Peyer's patch (tissue), 4 donors: ENCODE results near the gene CHMP6.

Source experiments
- CTCF ChIP-seq, 6 experiments: fragments of 450-650 bp in 4 of 6; fragments of 200-600 bp in 2 of 6; sonication (generic) in 1 of 6; IDR thresholded peaks; one replicate each; pipeline ENCODE4 v1.5.1; 2017 to 2019; ENCODE audit warnings: antibody characterized with exemption in 6 of 6, mild to moderate bottlenecking in 3 of 6, moderate library complexity in 1 of 6
- POLR2A ChIP-seq, 2 donors: fragments of 450-650 bp; IDR thresholded peaks; one replicate each; pipeline ENCODE4 v1.5.1; 2017; ENCODE audit warnings: antibody characterized with exemption in 2 of 2, mild to moderate bottlenecking in 2 of 2, moderate library complexity in 2 of 2

- no peak for TF ChIP-seq CTCF (IDR thresholded peaks at IDR 0.05)
- TF ChIP-seq POLR2A (IDR thresholded peaks at IDR 0.05): no peak
Observed at GRCh38 chr17:80995131-80995530, 3.5 kb downstream of the CHMP6 start.
